ENCODE results near the gene LRP3. TPM values are rescaled to one million over a fixed set of nuclear protein-coding genes. Genes with fewer than 3 reads are reported as not detected.

The LRP3 gene, protein sequence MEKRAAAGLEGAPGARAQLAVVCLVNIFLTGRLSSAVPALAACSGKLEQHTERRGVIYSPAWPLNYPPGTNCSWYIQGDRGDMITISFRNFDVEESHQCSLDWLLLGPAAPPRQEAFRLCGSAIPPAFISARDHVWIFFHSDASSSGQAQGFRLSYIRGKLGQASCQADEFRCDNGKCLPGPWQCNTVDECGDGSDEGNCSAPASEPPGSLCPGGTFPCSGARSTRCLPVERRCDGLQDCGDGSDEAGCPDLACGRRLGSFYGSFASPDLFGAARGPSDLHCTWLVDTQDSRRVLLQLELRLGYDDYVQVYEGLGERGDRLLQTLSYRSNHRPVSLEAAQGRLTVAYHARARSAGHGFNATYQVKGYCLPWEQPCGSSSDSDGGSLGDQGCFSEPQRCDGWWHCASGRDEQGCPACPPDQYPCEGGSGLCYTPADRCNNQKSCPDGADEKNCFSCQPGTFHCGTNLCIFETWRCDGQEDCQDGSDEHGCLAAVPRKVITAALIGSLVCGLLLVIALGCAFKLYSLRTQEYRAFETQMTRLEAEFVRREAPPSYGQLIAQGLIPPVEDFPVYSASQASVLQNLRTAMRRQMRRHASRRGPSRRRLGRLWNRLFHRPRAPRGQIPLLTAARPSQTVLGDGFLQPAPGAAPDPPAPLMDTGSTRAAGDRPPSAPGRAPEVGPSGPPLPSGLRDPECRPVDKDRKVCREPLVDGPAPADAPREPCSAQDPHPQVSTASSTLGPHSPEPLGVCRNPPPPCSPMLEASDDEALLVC
- total RNA-seq (2014; rRNA removed; shearing (Covaris generic)), result 43.1 and 62.7 TPM in 2 replicates
- 3.5 and 4.3 TPM in 2 replicates for polyA plus RNA-seq (2016; fragmentation: Nextera tagmentation; extraction: Ambion mirVana)
- long read RNA-seq, result 0 reads

DNA sequence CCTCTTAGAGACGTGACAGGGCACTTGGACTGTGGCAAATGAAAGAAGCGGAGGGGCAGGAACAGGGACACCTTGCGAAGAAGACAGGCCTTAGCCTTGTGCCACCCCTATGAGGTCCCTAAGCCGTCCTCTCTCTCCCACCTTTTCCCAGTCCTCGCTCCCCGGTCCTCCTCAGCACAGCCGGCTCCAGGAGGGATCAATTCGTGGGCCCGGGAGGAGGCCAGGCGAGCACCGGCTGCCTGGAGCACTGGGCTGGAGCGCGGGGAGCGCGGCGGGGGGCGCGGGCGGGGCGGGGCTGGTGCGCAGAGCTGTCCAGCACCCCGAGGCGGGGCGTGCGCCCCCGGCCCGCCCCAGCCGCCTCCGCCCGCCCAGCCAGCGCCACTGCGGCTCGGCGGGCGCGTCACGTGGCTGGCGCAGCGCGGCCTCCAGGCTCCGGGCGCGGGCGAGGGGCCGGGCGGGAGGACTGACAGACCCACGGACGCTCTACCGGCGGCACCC lies at the start of gene LRP3:
Gene LRP3 (plus strand): TSS at position 466 of the 498 bp plus-strand sequence. CDS start 456 bp downstream, outside the sequence.
- Histone ChIP-seq H3K36me3 (ENCODE audit: insufficient read depth) (no peaks in the 10 kb centered on the region), H3K27me3 (ENCODE audit: insufficient read depth) (peaks cover 23% of the 10 kb centered on the region), H2AFZ (peak within 1 kb of the TSS; percentile 93), H3K79me2 (replicated peaks; ENCODE audit: insufficient read depth) (no peaks in the 10 kb centered on the region), H3K4me3 (peak within 1 kb of the TSS; percentile 69), H3F3A (replicated peaks; ENCODE audit: low read depth) (no peaks in the 10 kb centered on the region), H3K27ac (ENCODE audit: low read depth) (no peak within 1 kb of the TSS), H4K20me1 (replicated peaks; ENCODE audit: insufficient read depth) (no peaks in the 10 kb centered on the region), H3K4me2 (peak within 1 kb of the TSS; percentile 89), H3K4me1 (ENCODE audit: insufficient read depth) (peaks cover 5% of the 10 kb centered on the region; the same call in 1 of the 2 replicates), H3K9me2 (ENCODE audit: insufficient read depth) (no peaks in the 10 kb centered on the region)
- Mint-ChIP-seq H3K4me3 (peak within 1 kb of the TSS; percentile 78), H3K9me3 (no peaks in the 10 kb centered on the region; the same call in 2 of the 3 replicates), H3K27me3 (ENCODE audit: insufficient read depth, low read depth, poor library complexity) (peaks cover 24% of the 10 kb centered on the region), H3K4me1 (no peaks in the 10 kb centered on the region; the same call in 2 of the 3 replicates), H3K36me3 (ENCODE audit: low read depth) (no peaks in the 10 kb centered on the region; the same call in 1 of the 3 replicates), H3K27ac (no peak within 1 kb of the TSS)
- ATAC-seq (peak; percentile 41), DNase-seq (ENCODE audit: low spot score) (peak; percentile 55)
- TF ChIP-seq EZH2 (IDR thresholded peaks at IDR 0.05; ENCODE audit: low read depth, unreplicated experiment) (no peak), ZNF114 (CRISPR knock-in tag; IDR thresholded peaks at IDR 0.05) (no peak), NANOG (IDR thresholded peaks at IDR 0.05; ENCODE audit: borderline replicate concordance) (no peak), CTCF (conservative IDR thresholded peaks at IDR 0.05; ENCODE audit: low read depth in 2 of 2) (no peak), EZH2phosphoT487 (IDR thresholded peaks at IDR 0.05; ENCODE audit: unreplicated experiment) (no peak), JUNB (IDR thresholded peaks at IDR 0.05; ENCODE audit: unreplicated experiment) (no peak), ZNF331 (CRISPR knock-in tag; IDR thresholded peaks at IDR 0.05; ENCODE audit: low read depth) (no peak), POLR2AphosphoS5 (IDR thresholded peaks at IDR 0.05; ENCODE audit: low read depth) (no peak), STAT1 (IDR thresholded peaks at IDR 0.05; ENCODE audit: unreplicated experiment) (no peak)
- TF ChIP-seq, protein P1, sequence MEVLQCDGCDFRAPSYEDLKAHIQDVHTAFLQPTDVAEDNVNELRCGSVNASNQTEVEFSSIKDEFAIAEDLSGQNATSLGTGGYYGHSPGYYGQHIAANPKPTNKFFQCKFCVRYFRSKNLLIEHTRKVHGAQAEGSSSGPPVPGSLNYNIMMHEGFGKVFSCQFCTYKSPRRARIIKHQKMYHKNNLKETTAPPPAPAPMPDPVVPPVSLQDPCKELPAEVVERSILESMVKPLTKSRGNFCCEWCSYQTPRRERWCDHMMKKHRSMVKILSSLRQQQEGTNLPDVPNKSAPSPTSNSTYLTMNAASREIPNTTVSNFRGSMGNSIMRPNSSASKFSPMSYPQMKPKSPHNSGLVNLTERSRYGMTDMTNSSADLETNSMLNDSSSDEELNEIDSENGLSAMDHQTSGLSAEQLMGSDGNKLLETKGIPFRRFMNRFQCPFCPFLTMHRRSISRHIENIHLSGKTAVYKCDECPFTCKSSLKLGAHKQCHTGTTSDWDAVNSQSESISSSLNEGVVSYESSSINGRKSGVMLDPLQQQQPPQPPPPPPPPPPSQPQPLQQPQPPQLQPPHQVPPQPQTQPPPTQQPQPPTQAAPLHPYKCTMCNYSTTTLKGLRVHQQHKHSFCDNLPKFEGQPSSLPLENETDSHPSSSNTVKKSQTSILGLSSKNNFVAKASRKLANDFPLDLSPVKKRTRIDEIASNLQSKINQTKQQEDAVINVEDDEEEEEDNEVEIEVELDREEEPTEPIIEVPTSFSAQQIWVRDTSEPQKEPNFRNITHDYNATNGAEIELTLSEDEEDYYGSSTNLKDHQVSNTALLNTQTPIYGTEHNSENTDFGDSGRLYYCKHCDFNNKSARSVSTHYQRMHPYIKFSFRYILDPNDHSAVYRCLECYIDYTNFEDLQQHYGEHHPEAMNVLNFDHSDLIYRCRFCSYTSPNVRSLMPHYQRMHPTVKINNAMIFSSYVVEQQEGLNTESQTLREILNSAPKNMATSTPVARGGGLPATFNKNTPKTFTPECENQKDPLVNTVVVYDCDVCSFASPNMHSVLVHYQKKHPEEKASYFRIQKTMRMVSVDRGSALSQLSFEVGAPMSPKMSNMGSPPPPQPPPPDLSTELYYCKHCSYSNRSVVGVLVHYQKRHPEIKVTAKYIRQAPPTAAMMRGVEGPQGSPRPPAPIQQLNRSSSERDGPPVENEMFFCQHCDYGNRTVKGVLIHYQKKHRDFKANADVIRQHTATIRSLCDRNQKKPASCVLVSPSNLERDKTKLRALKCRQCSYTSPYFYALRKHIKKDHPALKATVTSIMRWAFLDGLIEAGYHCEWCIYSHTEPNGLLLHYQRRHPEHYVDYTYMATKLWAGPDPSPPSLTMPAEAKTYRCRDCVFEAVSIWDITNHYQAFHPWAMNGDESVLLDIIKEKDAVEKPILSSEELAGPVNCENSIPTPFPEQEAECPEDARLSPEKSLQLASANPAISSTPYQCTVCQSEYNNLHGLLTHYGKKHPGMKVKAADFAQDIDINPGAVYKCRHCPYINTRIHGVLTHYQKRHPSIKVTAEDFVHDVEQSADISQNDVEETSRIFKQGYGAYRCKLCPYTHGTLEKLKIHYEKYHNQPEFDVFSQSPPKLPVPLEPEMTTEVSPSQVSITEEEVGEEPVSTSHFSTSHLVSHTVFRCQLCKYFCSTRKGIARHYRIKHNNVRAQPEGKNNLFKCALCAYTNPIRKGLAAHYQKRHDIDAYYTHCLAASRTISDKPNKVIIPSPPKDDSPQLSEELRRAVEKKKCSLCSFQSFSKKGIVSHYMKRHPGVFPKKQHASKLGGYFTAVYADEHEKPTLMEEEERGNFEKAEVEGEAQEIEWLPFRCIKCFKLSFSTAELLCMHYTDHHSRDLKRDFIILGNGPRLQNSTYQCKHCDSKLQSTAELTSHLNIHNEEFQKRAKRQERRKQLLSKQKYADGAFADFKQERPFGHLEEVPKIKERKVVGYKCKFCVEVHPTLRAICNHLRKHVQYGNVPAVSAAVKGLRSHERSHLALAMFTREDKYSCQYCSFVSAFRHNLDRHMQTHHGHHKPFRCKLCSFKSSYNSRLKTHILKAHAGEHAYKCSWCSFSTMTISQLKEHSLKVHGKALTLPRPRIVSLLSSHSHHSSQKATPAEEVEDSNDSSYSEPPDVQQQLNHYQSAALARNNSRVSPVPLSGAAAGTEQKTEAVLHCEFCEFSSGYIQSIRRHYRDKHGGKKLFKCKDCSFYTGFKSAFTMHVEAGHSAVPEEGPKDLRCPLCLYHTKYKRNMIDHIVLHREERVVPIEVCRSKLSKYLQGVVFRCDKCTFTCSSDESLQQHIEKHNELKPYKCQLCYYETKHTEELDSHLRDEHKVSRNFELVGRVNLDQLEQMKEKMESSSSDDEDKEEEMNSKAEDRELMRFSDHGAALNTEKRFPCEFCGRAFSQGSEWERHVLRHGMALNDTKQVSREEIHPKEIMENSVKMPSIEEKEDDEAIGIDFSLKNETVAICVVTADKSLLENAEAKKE (CRISPR knock-in tag; IDR thresholded peaks at IDR 0.05), result no peak
- TF ChIP-seq, protein P2, sequence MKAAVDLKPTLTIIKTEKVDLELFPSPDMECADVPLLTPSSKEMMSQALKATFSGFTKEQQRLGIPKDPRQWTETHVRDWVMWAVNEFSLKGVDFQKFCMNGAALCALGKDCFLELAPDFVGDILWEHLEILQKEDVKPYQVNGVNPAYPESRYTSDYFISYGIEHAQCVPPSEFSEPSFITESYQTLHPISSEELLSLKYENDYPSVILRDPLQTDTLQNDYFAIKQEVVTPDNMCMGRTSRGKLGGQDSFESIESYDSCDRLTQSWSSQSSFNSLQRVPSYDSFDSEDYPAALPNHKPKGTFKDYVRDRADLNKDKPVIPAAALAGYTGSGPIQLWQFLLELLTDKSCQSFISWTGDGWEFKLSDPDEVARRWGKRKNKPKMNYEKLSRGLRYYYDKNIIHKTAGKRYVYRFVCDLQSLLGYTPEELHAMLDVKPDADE (IDR thresholded peaks at IDR 0.05), result no peak
